Neuronal stem cell (in vitro differentiated cells): ENCODE data around the gene RBM12.

Source experiments
- DNase-seq: peaks from one replicate; pipeline ENCODE4 v3.0.0-alpha.2; 2013; ENCODE audit warnings: low spot score
- H2AFZ ChIP-seq: one replicate; pipeline ENCODE4 v1.6.1; 2013; ENCODE audit warnings: mild to moderate bottlenecking, low read length, inconsistent platforms
- H2AK5ac ChIP-seq: 2 replicates; pipeline ENCODE4 v1.6.1; 2013; ENCODE audit warnings: low read depth, mild to moderate bottlenecking, inconsistent platforms, low read length, moderate library complexity, mixed read lengths
- H2BK120ac ChIP-seq: 2 replicates; pipeline ENCODE4 v1.6.1; 2013; ENCODE audit warnings: low read depth, mild to moderate bottlenecking, inconsistent platforms, low read length, moderate library complexity, mixed read lengths
- H2BK12ac ChIP-seq: one replicate; pipeline ENCODE4 v1.6.1; 2013; ENCODE audit warnings: low read length, inconsistent platforms
- H2BK15ac ChIP-seq: 2 replicates; pipeline ENCODE4 v1.6.1; 2013; ENCODE audit warnings: mild to moderate bottlenecking, low read length, inconsistent platforms, mixed read lengths
- H2BK5ac ChIP-seq: one replicate; pipeline ENCODE4 v1.6.1; 2013; ENCODE audit warnings: inconsistent platforms, mild to moderate bottlenecking, low read length, moderate library complexity
- H3K14ac ChIP-seq: one replicate; pipeline ENCODE4 v1.6.1; 2013; ENCODE audit warnings: low read length, inconsistent platforms
- H3K18ac ChIP-seq: 2 replicates; pipeline ENCODE4 v1.6.1; 2013; ENCODE audit warnings: low read length, inconsistent platforms
- H3K23ac ChIP-seq: 2 replicates; pipeline ENCODE4 v1.6.1; 2013; ENCODE audit warnings: low read depth, mild to moderate bottlenecking, mixed read lengths, low read length, inconsistent platforms; ENCODE audit not compliant: poor library complexity
- H3K27ac ChIP-seq: replicated peaks from 3 replicates; pipeline ENCODE4 v1.5.1; 2013; ENCODE audit warnings: low read length, inconsistent platforms
- H3K27me3 ChIP-seq, 3 experiments: 2 replicates each; pipeline ENCODE4 v1.6.1; 2013; ENCODE audit warnings: low read length in 3 of 3, mild to moderate bottlenecking in 2 of 3, inconsistent platforms in 1 of 3, low read depth in 1 of 3, mixed read lengths in 1 of 3, moderate library complexity in 1 of 3; ENCODE audit not compliant: control insufficient read depth in 3 of 3, insufficient read depth in 3 of 3
- H3K36me3 ChIP-seq, 2 donors: replicated peaks in 1 of 2; 2 replicates each; pipeline ENCODE4 v1.6.1; 2013; ENCODE audit warnings: low read length in 2 of 2; ENCODE audit not compliant: control insufficient read depth in 2 of 2, insufficient read depth in 2 of 2
- H3K4ac ChIP-seq: 2 replicates; pipeline ENCODE4 v1.6.1; 2013; ENCODE audit warnings: inconsistent platforms, mild to moderate bottlenecking, low read length, moderate library complexity
- H3K4me1 ChIP-seq, 2 donors: 1 replicate in 1 of 2; 2 replicates in 1 of 2; pipeline ENCODE4 v1.6.1; 2013; ENCODE audit warnings: low read length in 2 of 2, low read depth in 1 of 2; ENCODE audit not compliant: control insufficient read depth in 2 of 2, insufficient read depth in 1 of 2
- H3K4me2 ChIP-seq: one replicate; pipeline ENCODE4 v1.6.1; 2013; ENCODE audit warnings: mild to moderate bottlenecking, low read length, inconsistent platforms; ENCODE audit not compliant: insufficient read depth, poor library complexity, severe bottlenecking
- H3K4me3 ChIP-seq, 2 donors: 2 replicates each; pipeline ENCODE4 v1.5.1; 2013; ENCODE audit warnings: low read length in 2 of 2, mild to moderate bottlenecking in 2 of 2, inconsistent platforms in 1 of 2, moderate library complexity in 1 of 2
- H3K79me1 ChIP-seq: one replicate; pipeline ENCODE4 v1.6.1; 2013; ENCODE audit warnings: low read depth, mild to moderate bottlenecking, inconsistent platforms, low read length, moderate library complexity
- H3K9ac ChIP-seq: one replicate; pipeline ENCODE4 v1.6.1; 2013; ENCODE audit warnings: mild to moderate bottlenecking, low read depth, low read length, inconsistent platforms; ENCODE audit not compliant: poor library complexity
- H3K9me3 ChIP-seq, 2 donors: replicated peaks in 1 of 2; 2 replicates each; pipeline versions ENCODE3 to v1.6.1; 2013; ENCODE audit warnings: low read length in 2 of 2, mild to moderate bottlenecking in 2 of 2, inconsistent platforms in 1 of 2, low read depth in 1 of 2, mixed read lengths in 1 of 2, moderate library complexity in 1 of 2; ENCODE audit not compliant: control insufficient read depth in 2 of 2, insufficient read depth in 1 of 2
- H4K8ac ChIP-seq: one replicate; pipeline ENCODE4 v1.6.1; 2013; ENCODE audit warnings: low read depth, mild to moderate bottlenecking, inconsistent platforms, low read length, moderate library complexity
- H4K91ac ChIP-seq: one replicate; pipeline ENCODE4 v1.6.1; 2013; ENCODE audit warnings: low read length, low read depth, mild to moderate bottlenecking, inconsistent platforms; ENCODE audit not compliant: poor library complexity
- WGBS, 2 donors: extraction: QIAGEN DNeasy Blood & Tissue Kit; methylation state at CpG; one replicate each; pipeline ENCODE4 v1.1.7; 2013; ENCODE audit warnings: missing lambda C conversion rate in 2 of 2, mixed read lengths in 1 of 2; ENCODE audit not compliant: insufficient read length in 2 of 2, insufficient replicate concordance in 1 of 2; ENCODE audit errors: extremely low coverage in 2 of 2; 5-methylcytosine and 5-hydroxymethylcytosine counted together

The RBM12 gene

DNA sequence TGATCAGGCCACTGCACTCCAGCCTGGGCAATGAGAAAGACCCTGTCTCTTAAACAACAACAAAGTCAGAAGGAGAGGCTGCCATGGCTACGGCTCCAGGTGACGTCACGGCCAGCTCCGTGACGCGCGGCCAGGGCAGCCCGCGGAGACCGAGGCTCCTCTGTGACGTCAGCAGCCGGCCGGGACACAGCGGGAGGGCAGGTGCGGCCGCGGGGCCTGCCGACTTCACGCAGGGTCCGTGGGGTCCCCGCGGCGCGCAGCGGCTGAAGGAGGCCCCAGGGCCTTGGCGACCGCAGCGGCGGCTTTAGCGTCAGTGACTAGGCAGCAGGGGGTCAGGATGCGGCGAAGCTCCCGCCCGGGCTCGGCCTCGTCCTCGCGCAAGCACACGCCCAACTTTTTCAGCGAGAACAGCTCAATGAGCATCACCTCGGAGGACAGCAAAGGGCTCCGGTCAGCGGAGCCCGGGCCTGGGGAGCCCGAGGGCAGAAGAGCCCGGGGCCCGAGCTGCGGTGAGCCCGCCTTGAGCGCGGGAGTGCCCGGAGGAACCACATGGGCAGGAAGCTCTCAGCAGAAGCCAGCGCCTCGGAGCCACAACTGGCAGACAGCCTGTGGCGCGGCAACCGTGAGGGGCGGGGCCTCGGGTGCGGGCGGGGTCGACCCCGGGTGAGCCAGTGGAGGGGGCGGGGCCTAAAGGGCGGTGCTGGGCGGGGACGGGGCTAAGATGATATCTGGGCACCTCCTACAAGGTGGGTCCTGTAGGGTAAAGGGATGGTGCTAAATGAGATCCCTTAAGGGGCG lies 48.8 kb downstream of the RBM12 start, which contains the start of gene SPAG4:
Gene SPAG4 (plus strand): TSS at position 163 of the 798 bp plus-strand sequence. CDS start 175 bp downstream, at position 338.
- Histone ChIP-seq H3K9ac (peak within 1 kb of the TSS; percentile 78), H3K36me3 (peaks cover 0 to 3% of the 10 kb centered on the region in 2 donors), H4K8ac (no peak within 1 kb of the TSS), H3K4me3 (peak within 1 kb of the TSS; percentile 49 to 82), H3K23ac (peak within 1 kb of the TSS; percentile 52), H2BK120ac (no peak within 1 kb of the TSS), H2BK15ac (peak within 1 kb of the TSS; percentile 83), H3K9me3 (no peaks in the 10 kb centered on the region), H3K27me3 (peaks cover 0 to 12% (median 0%) of the 10 kb centered on the region in 3 experiments), H3K4ac (no peak within 1 kb of the TSS), H2BK5ac (peak within 1 kb of the TSS; percentile 89), H3K18ac (peak within 1 kb of the TSS; percentile 90), H3K79me1 (no peaks in the 10 kb centered on the region), H3K14ac (peak within 1 kb of the TSS; percentile 57), H2BK12ac (no peak within 1 kb of the TSS), H3K27ac (peak within 1 kb of the TSS; percentile 63), H3K4me1 (peaks cover 12% of the 10 kb centered on the region in 2 donors), H2AK5ac (no peak within 1 kb of the TSS), H3K4me2 (peak within 1 kb of the TSS; percentile 93), H2AFZ (peak within 1 kb of the TSS; percentile 99), H4K91ac (no peak within 1 kb of the TSS)
- no CpG with 5 or more reads among the region's 68 CpGs for WGBS, 2 donors
- DNase-seq, result peak; percentile 98

DNA sequence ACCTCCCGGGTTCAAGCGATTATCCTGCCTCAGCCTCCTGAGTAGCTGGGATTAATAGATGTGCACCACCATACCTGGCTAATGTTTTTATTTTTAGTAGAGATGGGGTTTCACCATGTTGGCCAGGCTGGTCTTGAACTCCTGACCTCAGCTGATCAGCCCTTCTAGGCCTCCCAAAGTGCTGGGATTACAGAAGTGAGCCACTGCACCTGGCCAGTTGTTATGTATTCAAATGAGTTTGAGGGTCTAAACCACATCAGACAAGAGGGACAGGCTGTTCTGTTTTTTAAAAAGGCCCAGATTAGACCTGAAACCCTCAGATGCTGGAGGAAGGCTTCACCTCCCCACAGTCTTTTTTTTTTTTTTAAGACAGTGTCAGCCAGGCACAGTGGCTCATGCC lies 53.2 kb downstream of the RBM12 start:
- Histone ChIP-seq H2BK5ac (no peak overlapping the region), H4K8ac (no peak overlapping the region), H2AK5ac (no peak overlapping the region), H3K14ac (no peak overlapping the region), H2BK12ac (no peak overlapping the region), H3K79me1 (no peaks in the 10 kb centered on the region), H3K9ac (no peak overlapping the region), H3K27ac (no peak overlapping the region), H3K4me3 (no peak overlapping the region), H2BK15ac (no peak overlapping the region), H3K36me3 (no peaks in the 10 kb centered on the region), H3K9me3 (no peaks in the 10 kb centered on the region), H3K4me2 (no peak overlapping the region), H3K23ac (no peak overlapping the region), H4K91ac (no peak overlapping the region), H2AFZ (no peak overlapping the region), H2BK120ac (no peak overlapping the region), H3K18ac (no peak overlapping the region), H3K4ac (no peak overlapping the region), H3K27me3 (peaks cover 0 to 8% (median 3%) of the 10 kb centered on the region in 3 experiments), H3K4me1 (peaks cover 0 to 2% of the 10 kb centered on the region in 2 donors)
- WGBS, 2 donors, result no CpG with 5 or more reads among the region's 2 CpGs
- DNase-seq, result no peak

DNA sequence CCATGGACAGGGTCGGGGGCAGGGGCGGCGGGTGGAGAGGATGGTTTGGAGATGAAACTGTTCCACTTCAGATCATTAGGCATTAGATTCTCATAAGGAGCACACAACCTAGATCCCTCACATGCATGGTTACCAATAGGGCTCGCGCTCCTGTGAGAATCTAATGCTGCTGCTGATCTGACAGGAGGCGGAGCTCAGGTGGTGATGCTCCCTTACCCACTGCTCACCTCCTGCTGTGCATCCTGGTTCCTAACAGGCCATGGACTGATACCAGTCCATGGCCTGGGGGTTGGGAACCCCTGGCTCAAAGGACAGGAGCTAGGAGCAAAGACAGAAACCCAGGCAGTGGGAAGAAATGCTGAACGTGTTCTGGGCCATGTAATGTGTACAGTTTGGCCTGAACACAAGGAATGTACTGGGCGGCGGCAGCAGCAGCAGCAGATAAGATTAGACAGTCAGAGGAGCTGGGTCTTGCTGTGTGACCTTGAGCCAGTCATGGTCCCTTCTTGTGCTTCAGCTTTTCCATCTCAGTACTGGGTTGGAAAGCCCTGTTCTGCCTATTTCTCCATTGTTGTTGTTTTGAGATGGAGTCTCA lies 53.8 kb downstream of the RBM12 start:
- Histone ChIP-seq H2BK5ac (no peak overlapping the region), H3K4ac (no peak overlapping the region), H3K36me3 (no peaks in the 10 kb centered on the region), H2AFZ (no peak overlapping the region), H3K4me3 (no peak overlapping the region), H4K8ac (no peak overlapping the region), H3K27ac (no peak overlapping the region), H4K91ac (no peak overlapping the region), H2BK12ac (no peak overlapping the region), H3K9me3 (no peaks in the 10 kb centered on the region), H3K23ac (no peak overlapping the region), H3K4me1 (peaks cover 0 to 2% of the 10 kb centered on the region in 2 donors), H3K9ac (no peak overlapping the region), H3K79me1 (no peaks in the 10 kb centered on the region), H3K18ac (no peak overlapping the region), H3K4me2 (no peak overlapping the region), H2BK120ac (no peak overlapping the region), H3K27me3 (peaks cover 0 to 8% (median 3%) of the 10 kb centered on the region in 3 experiments), H2AK5ac (no peak overlapping the region), H3K14ac (no peak overlapping the region), H2BK15ac (no peak overlapping the region)
- DNase-seq, result no peak
- no CpG with 5 or more reads among the region's 9 CpGs for WGBS, 2 donors
